Trophoblast cell (in vitro differentiated cells and primary cell): ENCODE results near the gene PHF12.

Experiments used
- DNase-seq, 2 donors: peaks; one replicate each; pipeline ENCODE4 v3.0.0-alpha.2; 2016
- H2AFZ ChIP-seq: 2 replicates; pipeline ENCODE4 v1.6.1; 2013; ENCODE audit warnings: low read length, moderate library complexity, mild to moderate bottlenecking; ENCODE audit not compliant: insufficient read depth, poor library complexity
- H2AK5ac ChIP-seq: 2 replicates; pipeline ENCODE4 v1.6.1; 2013; ENCODE audit warnings: mild to moderate bottlenecking, low read length
- H2BK120ac ChIP-seq: 2 replicates; pipeline ENCODE4 v1.6.1; 2013; ENCODE audit warnings: low read length, mild to moderate bottlenecking, moderate library complexity; ENCODE audit not compliant: insufficient read depth, poor library complexity
- H2BK12ac ChIP-seq: 2 replicates; pipeline ENCODE4 v1.6.1; 2013; ENCODE audit warnings: mild to moderate bottlenecking, low read length, moderate library complexity
- H2BK5ac ChIP-seq: 2 replicates; pipeline ENCODE4 v1.6.1; 2013; ENCODE audit warnings: low read length, low read depth, moderate library complexity, mild to moderate bottlenecking; ENCODE audit not compliant: poor library complexity
- H3K14ac ChIP-seq: 2 replicates; pipeline ENCODE4 v1.6.1; 2013; ENCODE audit warnings: mild to moderate bottlenecking, low read length
- H3K18ac ChIP-seq: 2 replicates; pipeline ENCODE4 v1.6.1; 2013; ENCODE audit warnings: mild to moderate bottlenecking, low read length
- H3K23ac ChIP-seq: 2 replicates; pipeline ENCODE4 v1.6.1; 2013; ENCODE audit warnings: low read length
- H3K27ac ChIP-seq: 2 replicates; pipeline ENCODE4 v1.5.1; 2013; ENCODE audit warnings: low read depth, mild to moderate bottlenecking, inconsistent platforms, low read length, moderate library complexity
- H3K27me3 ChIP-seq: 2 replicates; pipeline ENCODE4 v1.6.1; 2013; ENCODE audit warnings: inconsistent platforms, mild to moderate bottlenecking, low read length, moderate library complexity; ENCODE audit not compliant: insufficient read depth
- H3K36me3 ChIP-seq, 2 experiments: 1 replicate in 1 of 2; 2 replicates in 1 of 2; pipeline ENCODE4 v1.6.1; 2013; ENCODE audit warnings: low read length in 2 of 2, mild to moderate bottlenecking in 2 of 2, moderate library complexity in 1 of 2; ENCODE audit not compliant: insufficient read depth in 2 of 2, control insufficient read depth in 1 of 2
- H3K4ac ChIP-seq: 2 replicates; pipeline ENCODE4 v1.6.1; 2013; ENCODE audit warnings: low read depth, mild to moderate bottlenecking, low read length, moderate library complexity
- H3K4me1 ChIP-seq, 2 experiments: 1 replicate in 1 of 2; 2 replicates in 1 of 2; pipeline ENCODE4 v1.6.1; 2013; ENCODE audit warnings: low read length in 2 of 2, mild to moderate bottlenecking in 2 of 2, moderate library complexity in 1 of 2; ENCODE audit not compliant: insufficient read depth in 2 of 2, control insufficient read depth in 1 of 2
- H3K4me2 ChIP-seq: 2 replicates; pipeline ENCODE4 v1.6.1; 2013; ENCODE audit warnings: inconsistent platforms, mild to moderate bottlenecking, low read length, moderate library complexity
- H3K4me3 ChIP-seq: 2 replicates; pipeline ENCODE4 v1.5.1; 2013; ENCODE audit warnings: mild to moderate bottlenecking, low read depth, low read length, inconsistent platforms
- H3K79me1 ChIP-seq: one replicate; pipeline ENCODE4 v1.6.1; 2013; ENCODE audit warnings: low read length
- H3K79me2 ChIP-seq: 2 replicates; pipeline ENCODE4 v1.6.1; 2013; ENCODE audit warnings: low read length, mild to moderate bottlenecking; ENCODE audit not compliant: control insufficient read depth, insufficient read depth, poor library complexity
- H3K9ac ChIP-seq: 2 replicates; pipeline ENCODE4 v1.6.1; 2013; ENCODE audit warnings: mild to moderate bottlenecking, low read length
- H3K9me3 ChIP-seq: 2 replicates; pipeline ENCODE4 v1.6.1; 2013; ENCODE audit warnings: low read depth, mild to moderate bottlenecking, control low read depth, inconsistent platforms, low read length; ENCODE audit not compliant: insufficient read depth
- H4K12ac ChIP-seq: 2 replicates; pipeline ENCODE4 v1.6.1; 2013; ENCODE audit warnings: low read depth, mild to moderate bottlenecking, low read length, moderate library complexity
- H4K8ac ChIP-seq: 2 replicates; pipeline ENCODE4 v1.6.1; 2013; ENCODE audit warnings: low read depth, mild to moderate bottlenecking, low read length, moderate library complexity
- H4K91ac ChIP-seq: one replicate; pipeline ENCODE4 v1.6.1; 2013; ENCODE audit warnings: low read depth, mild to moderate bottlenecking, low read length, moderate library complexity
- WGBS: extraction: QIAGEN DNeasy Blood & Tissue Kit; methylation state at CpG from one replicate; pipeline ENCODE4 v1.1.7; 2013; ENCODE audit warnings: missing lambda C conversion rate; ENCODE audit not compliant: insufficient read length, insufficient coverage; ENCODE audit errors: extremely low coverage; 5-methylcytosine and 5-hydroxymethylcytosine counted together

The PHF12 gene

GRCh38 chr17:28991779-28992178, 40.5 kb upstream of the PHF12 start:
- no peaks in the 10 kb centered on the region for H3K27me3 ChIP-seq
- H3K4ac ChIP-seq = no peak overlapping the region
- H3K4me3 ChIP-seq = no peak overlapping the region
- no peak overlapping the region for H2BK5ac ChIP-seq
- no peak overlapping the region for H3K23ac ChIP-seq
- H3K9me3 ChIP-seq = peaks cover 2% of the 10 kb centered on the region
- H3K4me2 ChIP-seq = no peak overlapping the region
- H4K8ac ChIP-seq = no peak overlapping the region
- no peak overlapping the region for H3K14ac ChIP-seq
- H2BK12ac ChIP-seq = no peak overlapping the region
- no peaks in the 10 kb centered on the region for H3K79me1 ChIP-seq
- no peak overlapping the region for H4K12ac ChIP-seq
- H3K27ac ChIP-seq = no peak overlapping the region
- H3K4me1 ChIP-seq = peaks cover 0 to 3% of the 10 kb centered on the region in 2 experiments
- no CpG with 5 or more reads among the region's 8 CpGs for WGBS
- peak in 1 of 2 donors; percentile 46 for DNase-seq
- H3K79me2 ChIP-seq = no peaks in the 10 kb centered on the region
- H3K18ac ChIP-seq = no peak overlapping the region
- H2AK5ac ChIP-seq = no peak overlapping the region
- H2BK120ac ChIP-seq = no peak overlapping the region
- H3K9ac ChIP-seq = no peak overlapping the region
- no peak overlapping the region for H2AFZ ChIP-seq
- H3K36me3 ChIP-seq = no peaks in the 10 kb centered on the region
- no peak overlapping the region for H4K91ac ChIP-seq

- H3K9me3 ChIP-seq = peaks cover 2% of the 10 kb centered on the region
- no peak overlapping the region for H4K91ac ChIP-seq
- peaks cover 5% of the 10 kb centered on the region for H3K27me3 ChIP-seq
- no peak overlapping the region for H3K23ac ChIP-seq
- no peaks in the 10 kb centered on the region for H3K4me1 ChIP-seq
- H2BK12ac ChIP-seq = no peak overlapping the region
- no peak overlapping the region for H2BK5ac ChIP-seq
- no peak overlapping the region for H3K4ac ChIP-seq
- no peak overlapping the region for H2AK5ac ChIP-seq
- no peak overlapping the region for H3K18ac ChIP-seq
- no peak overlapping the region for H3K4me2 ChIP-seq
- H4K8ac ChIP-seq = no peak overlapping the region
- no peak overlapping the region for H3K14ac ChIP-seq
- no peak overlapping the region for H2AFZ ChIP-seq
- no peak overlapping the region for H2BK120ac ChIP-seq
- no peaks in the 10 kb centered on the region for H3K36me3 ChIP-seq
- no peak overlapping the region for H4K12ac ChIP-seq
- no peak overlapping the region for H3K4me3 ChIP-seq
- no peak overlapping the region for H3K9ac ChIP-seq
- H3K79me1 ChIP-seq = no peaks in the 10 kb centered on the region
- no peaks in the 10 kb centered on the region for H3K79me2 ChIP-seq
- no peak for DNase-seq
- no peak overlapping the region for H3K27ac ChIP-seq
These were observed 37.7 kb upstream of the PHF12 start for GRCh38 chr17:28989028-28989427.

GRCh38 chr17:28988475-28988874, 37.2 kb upstream of the PHF12 start:
- Histone ChIP-seq H3K4me3 (no peak overlapping the region), H3K79me1 (no peaks in the 10 kb centered on the region), H2AFZ (no peak overlapping the region), H4K91ac (no peak overlapping the region), H3K18ac (no peak overlapping the region), H2BK5ac (no peak overlapping the region), H3K79me2 (no peaks in the 10 kb centered on the region), H2BK12ac (no peak overlapping the region), H3K36me3 (no peaks in the 10 kb centered on the region), H2BK120ac (no peak overlapping the region), H3K4me2 (no peak overlapping the region), H3K4me1 (no peaks in the 10 kb centered on the region), H3K23ac (no peak overlapping the region), H3K27ac (no peak overlapping the region), H3K27me3 (peaks cover 5% of the 10 kb centered on the region), H4K8ac (no peak overlapping the region), H3K4ac (no peak overlapping the region), H3K9me3 (peaks cover 2% of the 10 kb centered on the region), H2AK5ac (no peak overlapping the region), H4K12ac (no peak overlapping the region), H3K14ac (no peak overlapping the region), H3K9ac (no peak overlapping the region)
- WGBS = no CpG with 5 or more reads among the region's 1 CpG
- DNase-seq = no peak

GRCh38 chr17:28986714-28987655, 35.7 kb upstream of the PHF12 start:
- Histone ChIP-seq H3K9ac (no peak overlapping the region), H3K27ac (no peak overlapping the region), H2BK5ac (no peak overlapping the region), H3K4me1 (no peaks in the 10 kb centered on the region), H3K14ac (no peak overlapping the region), H2BK120ac (no peak overlapping the region), H3K79me1 (no peaks in the 10 kb centered on the region), H2AK5ac (no peak overlapping the region), H4K8ac (no peak overlapping the region), H3K27me3 (peaks cover 5% of the 10 kb centered on the region), H3K79me2 (no peaks in the 10 kb centered on the region), H3K4me3 (no peak overlapping the region), H2AFZ (no peak overlapping the region), H4K12ac (no peak overlapping the region), H4K91ac (no peak overlapping the region), H3K4ac (no peak overlapping the region), H3K36me3 (no peaks in the 10 kb centered on the region), H3K4me2 (no peak overlapping the region), H3K23ac (no peak overlapping the region), H3K18ac (no peak overlapping the region), H3K9me3 (peaks cover 2% of the 10 kb centered on the region), H2BK12ac (no peak overlapping the region)
- no CpG with 5 or more reads among the region's 15 CpGs for WGBS
- DNase-seq = no peak
